ENCODE data around the gene RAB8B.

RAB8B gene

DNA sequence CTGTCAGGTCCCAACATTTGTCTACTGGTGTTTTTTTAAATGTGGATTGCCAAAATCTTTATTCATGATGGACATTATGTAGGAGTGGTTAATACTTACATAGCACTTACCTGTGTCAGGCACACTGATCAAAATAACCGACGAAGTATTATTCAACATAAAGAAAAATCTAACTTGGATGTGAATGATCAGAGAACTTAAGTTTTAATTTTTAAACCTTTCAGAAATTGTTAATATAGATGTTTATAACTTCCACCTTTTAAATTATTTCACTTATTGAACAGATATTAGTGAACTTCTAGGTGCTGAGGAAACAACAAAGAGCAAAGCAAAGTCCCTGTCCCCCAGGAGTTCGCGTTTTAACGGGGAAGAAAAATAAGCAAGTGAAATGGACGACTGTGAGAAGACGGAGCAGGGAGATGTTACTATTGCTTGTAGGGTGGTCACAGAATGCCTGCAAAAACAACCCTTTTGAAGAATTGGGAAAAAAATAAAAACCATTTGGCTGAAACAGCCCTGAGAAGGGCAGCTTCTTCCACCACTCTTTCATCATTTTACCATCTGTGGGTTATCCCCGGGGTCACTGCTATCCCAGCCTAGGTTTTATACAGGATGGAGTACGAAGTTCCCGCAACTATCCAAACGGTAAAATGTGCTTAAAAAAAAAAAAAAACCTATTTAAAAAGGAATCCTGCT is 87.1 kb downstream of the RAB8B start:
- no peak for DNase-seq (ENCODE audit: low read depth)

DNA sequence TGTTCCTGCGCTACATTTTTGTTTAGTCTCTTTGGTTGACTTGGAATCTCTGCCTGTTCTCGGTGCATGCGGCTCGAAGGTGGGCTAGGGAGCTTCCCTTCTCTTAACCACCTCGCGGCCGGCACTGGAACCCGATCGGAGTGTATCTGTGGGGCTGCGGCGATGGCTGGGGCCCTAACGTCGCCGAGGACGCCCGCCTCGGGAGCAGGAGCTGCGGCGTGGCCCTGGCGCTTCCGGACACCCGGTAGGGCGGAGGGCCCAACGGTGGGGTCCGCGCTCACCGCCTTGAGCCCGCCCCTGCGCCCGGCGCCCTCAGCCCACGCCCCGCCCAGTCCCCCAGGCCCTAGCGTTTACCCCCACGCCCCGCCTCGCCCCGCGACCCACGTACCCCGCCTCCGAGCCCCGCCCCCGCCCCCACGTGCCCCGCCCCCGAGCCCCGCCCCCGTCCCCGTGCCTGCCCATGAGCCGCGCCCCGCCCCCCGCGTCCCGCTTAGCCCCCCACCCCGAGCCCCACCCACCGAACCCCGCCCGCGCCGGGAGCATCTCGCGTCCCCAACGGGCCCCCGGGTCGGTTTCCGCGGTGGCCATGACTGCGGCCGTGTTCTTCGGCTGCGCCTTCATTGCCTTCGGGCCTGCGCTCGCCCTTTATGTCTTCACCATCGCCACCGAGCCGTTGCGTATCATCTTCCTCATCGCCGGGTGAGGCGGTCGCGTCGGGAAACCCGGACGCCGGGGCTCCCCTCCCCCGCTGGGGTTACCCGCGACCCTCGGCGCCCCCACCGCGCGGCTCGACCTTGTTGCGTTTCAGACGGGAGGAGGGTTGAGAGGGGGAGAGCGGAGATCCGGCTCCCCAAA is 87.9 kb downstream of the RAB8B start, which contains the start of gene APH1B:
TSS of gene APH1B (plus strand) at position 568 of the 855 bp plus-strand sequence. CDS start at position 587, 19 bp downstream.
- DNase-seq (ENCODE audit: low read depth), result peak; percentile 74

GRCh38 chr15:63277893-63278456 is 88.6 kb downstream of the RAB8B start:
- no peak for DNase-seq (ENCODE audit: low read depth)

- no peak for DNase-seq (ENCODE audit: low read depth)
Observed at GRCh38 chr15:63283126-63283525, 93.7 kb downstream of the RAB8B start.

DNA sequence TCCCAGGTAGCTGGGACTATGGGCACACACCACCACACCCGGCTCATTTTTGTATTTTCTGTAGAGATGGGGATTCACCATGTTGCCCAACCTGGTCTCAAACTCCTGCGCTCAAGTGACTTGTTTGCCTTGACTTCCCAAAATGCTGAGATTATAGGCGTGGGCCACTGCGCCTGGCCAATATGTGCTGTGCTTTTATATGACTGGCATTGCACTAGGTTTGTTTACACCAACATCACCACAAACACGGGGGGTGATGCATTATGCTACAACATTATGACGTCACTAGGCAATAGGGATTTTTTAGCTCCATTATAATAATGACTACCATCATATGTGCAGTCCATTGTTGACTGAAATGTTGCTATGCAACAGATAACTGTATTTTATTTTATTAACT is 94.9 kb downstream of the RAB8B start:
- DNase-seq (ENCODE audit: low read depth), result no peak

DNA sequence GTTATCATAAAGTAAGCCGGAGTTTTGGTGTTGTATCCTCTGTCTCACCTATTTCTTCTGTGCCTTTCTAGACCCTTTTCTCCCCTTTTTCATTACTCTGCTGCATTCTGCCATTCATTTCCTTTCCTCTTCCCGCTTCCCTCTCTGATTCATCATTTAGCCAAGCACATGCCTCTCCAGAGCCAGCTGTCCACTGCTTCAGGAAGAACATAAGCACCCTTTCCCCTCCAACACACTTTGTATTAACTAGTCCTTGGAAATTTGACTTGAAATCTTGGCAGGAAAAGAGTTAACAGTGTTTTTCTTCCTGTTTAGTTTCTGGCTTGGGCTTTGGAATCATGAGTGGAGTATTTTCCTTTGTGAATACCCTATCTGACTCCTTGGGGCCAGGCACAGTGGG is 97.7 kb downstream of the RAB8B start:
- DNase-seq (ENCODE audit: low read depth), result no peak

- no peak for DNase-seq (ENCODE audit: low read depth)
Observed at GRCh38 chr15:63288342-63288741, 98.9 kb downstream of the RAB8B start.

DNA sequence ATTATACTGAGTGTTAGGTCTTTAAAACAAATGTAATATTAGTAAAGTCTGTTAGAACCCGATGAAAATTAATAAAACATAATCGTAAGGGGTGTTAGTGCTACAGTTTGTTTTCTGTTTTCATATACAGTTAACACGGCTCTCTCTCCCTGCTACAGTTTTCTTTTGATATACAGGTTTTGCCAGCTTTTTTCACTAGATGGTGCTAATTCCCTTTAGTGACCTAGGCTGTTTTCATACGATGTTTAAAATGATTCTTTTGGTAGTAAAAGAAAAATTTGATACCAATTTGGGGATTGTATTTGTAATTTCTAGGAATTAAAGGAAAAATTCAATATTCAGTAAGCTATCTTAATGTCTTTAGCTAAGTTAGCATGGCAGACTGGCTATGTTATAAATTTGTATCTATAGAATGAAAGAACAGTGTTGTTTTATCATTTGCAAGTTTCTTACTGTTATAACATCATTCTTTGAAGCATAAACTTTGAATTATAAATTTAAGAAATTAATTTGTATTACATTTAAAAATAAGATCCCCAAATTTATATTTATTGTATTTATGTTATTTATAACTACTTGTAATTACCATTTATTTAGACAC is 99.5 kb downstream of the RAB8B start:
- no peak for DNase-seq (ENCODE audit: low read depth)

DNA sequence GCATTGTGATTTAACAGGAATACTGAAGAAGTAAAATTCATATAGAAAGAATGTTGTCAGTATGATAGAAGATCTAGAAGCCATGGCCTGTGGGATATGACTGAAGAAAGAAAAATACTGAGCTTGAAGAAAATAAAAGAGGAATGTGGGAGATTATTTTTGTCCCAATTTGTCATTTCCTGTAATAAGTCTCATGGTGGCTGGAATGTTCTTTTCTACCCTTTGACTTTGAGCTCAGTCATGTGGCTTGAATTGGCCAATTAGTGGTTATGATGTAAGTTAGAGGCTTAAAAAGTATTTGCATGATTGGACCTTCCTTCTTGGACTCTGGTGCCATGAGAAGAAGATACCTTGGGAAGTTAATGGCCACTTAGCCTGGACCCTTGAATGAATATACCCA is 102.1 kb downstream of the RAB8B start:
- no peak for DNase-seq (ENCODE audit: low read depth)

- no peak for DNase-seq (ENCODE audit: low read depth)
Observed at GRCh38 chr15:63292241-63292640, 102.8 kb downstream of the RAB8B start.

DNA sequence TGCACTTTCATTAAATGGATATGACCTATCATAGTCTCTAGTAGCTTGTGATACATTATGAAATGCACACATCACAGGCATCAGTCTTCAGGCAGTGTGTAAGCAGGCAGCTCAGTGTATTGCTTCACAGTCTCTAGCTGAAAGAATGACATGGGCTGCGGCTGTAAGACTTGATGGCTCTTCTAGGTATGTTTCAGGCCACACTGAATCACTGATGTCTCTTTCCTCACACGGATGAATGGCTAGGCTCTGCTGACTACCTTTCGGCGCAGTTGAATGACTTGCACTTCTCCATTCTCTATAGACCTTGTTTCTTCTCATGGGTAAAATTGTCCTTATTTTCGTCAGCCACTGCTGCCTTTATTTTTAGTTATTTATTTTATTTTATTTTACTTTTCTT is 103.4 kb downstream of the RAB8B start:
- no peak for DNase-seq (ENCODE audit: low read depth)

- DNase-seq (ENCODE audit: low read depth), result no peak
Observed at GRCh38 chr15:63294359-63294758, 105.0 kb downstream of the RAB8B start.

DNA sequence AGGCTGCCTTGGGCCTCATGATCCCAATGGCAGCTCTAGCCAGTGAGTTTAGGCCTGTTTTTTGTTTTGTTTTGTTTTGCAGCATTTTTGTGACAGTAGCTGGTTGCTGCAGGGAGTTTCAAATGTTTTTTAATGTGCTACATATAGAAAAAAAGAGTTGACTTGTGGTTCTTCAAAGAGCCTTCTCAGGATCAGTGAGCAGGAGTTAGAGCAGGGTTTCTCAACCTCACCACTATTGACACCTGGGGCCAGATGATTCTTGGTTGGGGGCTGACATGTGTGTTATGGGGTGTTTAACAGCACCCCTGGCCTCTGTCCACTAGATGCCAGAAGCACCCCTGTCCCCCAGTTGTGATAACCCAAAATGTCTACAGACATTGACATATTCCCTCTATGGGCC is 105.9 kb downstream of the RAB8B start:
- no peak for DNase-seq (ENCODE audit: low read depth)

GRCh38 chr15:63296195-63296594 is 106.8 kb downstream of the RAB8B start:
- DNase-seq (ENCODE audit: low read depth), result no peak

DNA sequence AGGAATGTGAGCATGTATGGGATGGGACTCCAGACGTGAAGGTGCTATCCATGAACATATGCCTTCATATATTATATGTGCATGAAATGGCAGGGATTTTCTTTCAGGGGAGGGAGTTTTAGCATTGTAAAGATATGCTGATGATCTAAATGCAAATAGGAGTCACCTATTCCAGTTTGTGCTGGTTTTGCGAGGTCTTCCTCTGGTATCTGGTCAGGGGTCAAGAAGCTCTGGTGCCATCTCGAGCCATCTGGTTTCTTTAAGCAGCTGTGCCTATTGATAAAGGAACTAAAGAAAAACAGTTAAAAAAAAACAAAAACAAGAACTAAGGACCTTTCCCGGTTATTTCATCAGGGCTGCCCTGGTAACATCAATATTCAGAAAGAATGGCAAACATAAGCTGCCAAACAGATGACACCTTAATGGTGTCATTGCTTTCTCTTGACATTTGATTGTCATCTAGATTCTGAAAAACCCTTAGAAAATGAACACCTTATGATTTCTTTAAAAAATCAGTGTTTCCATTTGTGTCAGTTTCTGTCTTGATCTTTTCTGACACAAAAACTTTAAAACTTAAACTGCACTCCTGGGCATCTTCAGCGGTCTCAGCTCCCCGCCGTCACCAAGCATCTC is 110.7 kb downstream of the RAB8B start:
- DNase-seq (ENCODE audit: low read depth), result no peak

DNA sequence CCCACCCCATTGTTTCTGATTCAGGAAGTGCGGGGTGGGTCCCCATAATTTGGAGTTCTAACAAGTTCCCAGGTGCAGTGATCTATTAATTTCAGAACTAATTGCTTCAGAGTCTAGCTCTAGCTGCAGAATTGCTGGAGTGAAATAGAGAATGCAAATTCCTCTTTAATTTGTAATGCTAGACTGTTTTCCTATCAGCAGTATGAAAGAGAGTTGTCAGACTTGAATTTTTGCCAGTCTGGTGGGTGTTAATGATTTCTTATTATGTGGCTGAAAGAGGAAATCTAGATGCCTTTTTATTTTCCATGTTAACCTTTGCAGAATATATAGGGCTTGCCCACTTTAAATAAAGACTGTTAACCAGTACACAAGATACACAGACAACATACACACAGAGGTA is 111.7 kb downstream of the RAB8B start:
- DNase-seq (ENCODE audit: low read depth), result no peak

DNA sequence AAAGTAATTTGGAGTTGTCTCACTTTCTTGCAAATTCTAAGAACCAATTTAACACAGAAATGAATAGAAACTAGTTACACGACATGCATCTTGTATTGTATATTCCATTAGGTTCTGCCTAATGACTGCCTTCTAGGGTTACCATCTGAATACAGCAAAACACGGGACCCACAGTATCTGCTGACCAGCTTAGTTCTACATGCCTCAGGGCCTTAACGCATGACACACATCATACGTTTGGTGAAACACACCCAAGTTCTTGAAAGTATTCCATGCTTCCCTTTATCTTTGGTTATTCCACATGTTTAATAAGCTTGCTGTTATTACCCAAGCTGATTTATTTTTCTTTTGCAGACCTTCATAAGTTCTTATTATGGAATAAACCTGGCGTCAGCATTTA is 115.9 kb downstream of the RAB8B start:
- no peak for DNase-seq (ENCODE audit: low read depth)

DNA sequence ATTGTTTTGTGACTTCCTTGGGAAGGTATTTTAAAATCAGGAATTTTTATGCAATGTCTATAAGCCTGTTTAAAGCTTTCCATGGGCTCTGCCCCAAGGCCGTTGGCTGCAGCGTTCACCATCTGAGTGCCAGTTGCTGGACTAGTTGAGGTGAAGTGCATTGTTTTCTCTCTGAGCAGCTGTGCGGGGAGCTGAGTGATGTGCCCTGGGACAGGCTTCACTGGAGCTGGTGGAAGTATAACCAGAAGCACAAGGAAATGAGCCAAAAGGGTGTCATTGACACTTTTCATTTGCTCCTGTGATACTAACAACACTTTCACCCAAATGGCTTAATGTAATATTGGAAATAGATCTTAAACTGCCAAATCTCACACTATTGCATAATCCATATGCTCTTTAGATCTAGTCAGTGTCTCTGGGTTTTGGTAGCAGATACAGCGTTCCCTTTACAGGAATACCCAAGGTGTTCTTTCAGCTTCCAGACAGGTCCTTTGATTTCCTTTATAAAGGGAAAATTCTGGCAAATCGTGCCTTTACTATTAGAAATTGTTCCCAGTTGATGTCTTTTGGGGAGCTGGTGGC is 117.2 kb downstream of the RAB8B start:
- DNase-seq (ENCODE audit: low read depth), result no peak

DNA sequence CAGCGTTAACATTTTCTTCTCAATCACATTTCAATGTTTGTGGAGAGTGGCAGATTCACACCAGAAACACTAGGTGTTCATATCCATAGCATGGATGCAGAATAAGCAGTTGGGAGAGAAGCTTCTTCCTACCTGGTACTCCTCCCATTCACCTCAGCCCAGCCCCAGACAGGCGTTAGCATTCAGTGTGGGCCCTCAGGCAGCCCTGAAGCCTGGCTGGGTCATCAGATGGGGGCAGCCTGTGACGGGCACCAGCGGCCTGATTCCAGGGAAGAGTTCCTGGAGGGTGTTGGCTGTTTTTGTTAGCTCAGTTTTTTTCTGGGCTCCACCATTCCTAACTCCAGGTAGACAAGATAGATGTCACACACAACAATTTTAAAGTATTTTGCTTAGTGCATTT is 119.1 kb downstream of the RAB8B start:
- DNase-seq (ENCODE audit: low read depth), result no peak

DNA sequence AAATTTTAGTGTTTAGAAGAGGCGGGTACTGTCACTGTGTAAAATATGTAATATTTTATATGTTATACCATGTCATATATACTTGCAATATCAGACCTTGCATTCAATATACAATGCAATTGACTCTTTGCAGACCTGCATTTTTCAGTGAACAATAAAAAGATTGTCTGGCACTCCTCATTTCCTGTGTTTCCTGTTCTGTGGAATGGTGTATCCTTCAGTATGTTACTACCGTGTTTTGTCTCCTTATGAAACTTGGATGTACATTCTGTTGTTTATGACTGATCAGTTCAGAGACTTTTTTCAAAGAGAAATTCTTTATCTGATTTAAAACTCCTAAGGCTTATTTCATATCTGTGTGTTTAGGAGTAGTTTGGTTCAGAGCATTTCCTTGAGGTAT is 119.5 kb downstream of the RAB8B start:
- no peak for DNase-seq (ENCODE audit: low read depth)

GRCh38 chr15:63310646-63311045 is 121.2 kb downstream of the RAB8B start:
- no peak for DNase-seq (ENCODE audit: low read depth)

- DNase-seq (ENCODE audit: low read depth), result no peak
Observed at GRCh38 chr15:63312286-63312685, 122.9 kb downstream of the RAB8B start.

Data from activated T-helper 1 cell treated with Interleukin-2 at 50 U/mL for 16 hours (primary cell).